ENCODE results near the gene NHLH2.

NHLH2 gene

GRCh38 chr1:115796897-115797296, 44.0 kb downstream of the NHLH2 start:
- no peak for DNase-seq (ENCODE audit: low read depth)

DNA sequence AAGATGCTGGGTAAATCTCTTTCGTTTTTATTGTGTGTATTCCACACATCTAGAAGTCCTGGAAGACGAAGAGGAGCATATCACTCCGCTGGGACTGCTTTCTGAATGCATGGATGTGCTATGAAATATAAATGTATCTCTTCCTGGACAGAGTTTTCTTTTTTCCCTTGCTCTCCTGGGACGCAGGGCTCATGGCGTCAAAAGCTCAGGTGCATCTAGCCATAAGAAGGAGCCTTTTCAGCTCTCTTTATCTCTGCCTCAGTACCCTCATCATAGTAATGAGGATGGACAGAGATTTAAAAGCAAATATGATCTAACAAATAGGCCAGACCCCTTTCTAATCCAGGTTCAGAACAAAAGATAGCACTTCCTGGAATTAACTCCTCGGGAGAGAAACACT, 44.9 kb downstream of the NHLH2 start:
- DNase-seq (ENCODE audit: low read depth), result no peak

- DNase-seq (ENCODE audit: low read depth), result no peak
Observed at GRCh38 chr1:115794976-115795639, 45.8 kb downstream of the NHLH2 start.

GRCh38 chr1:115793162-115793561, 47.8 kb downstream of the NHLH2 start:
- no peak for DNase-seq (ENCODE audit: low read depth)

DNA sequence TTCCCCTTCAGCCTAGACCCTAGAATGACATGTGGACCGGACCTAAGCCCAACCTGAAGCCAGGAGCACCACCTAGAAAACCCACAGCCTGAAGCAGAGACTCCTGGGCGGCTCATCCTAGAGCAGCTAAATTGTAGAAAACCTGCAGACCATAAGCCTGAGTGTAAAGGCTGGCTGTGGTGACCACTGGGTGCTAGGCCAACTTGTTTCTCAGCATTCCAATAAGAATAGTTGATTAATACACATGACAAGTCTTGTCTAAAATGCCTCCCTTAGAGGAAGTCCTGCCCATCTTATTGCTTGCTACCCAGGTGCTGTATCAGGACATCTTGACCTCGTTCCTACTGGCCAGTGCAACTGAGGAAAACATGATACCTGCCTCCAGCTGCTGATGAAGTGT, 49.1 kb downstream of the NHLH2 start:
- no peak for DNase-seq (ENCODE audit: low read depth)

GRCh38 chr1:115790846-115791245, 50.1 kb downstream of the NHLH2 start:
- DNase-seq (ENCODE audit: low read depth), result no peak

DNA sequence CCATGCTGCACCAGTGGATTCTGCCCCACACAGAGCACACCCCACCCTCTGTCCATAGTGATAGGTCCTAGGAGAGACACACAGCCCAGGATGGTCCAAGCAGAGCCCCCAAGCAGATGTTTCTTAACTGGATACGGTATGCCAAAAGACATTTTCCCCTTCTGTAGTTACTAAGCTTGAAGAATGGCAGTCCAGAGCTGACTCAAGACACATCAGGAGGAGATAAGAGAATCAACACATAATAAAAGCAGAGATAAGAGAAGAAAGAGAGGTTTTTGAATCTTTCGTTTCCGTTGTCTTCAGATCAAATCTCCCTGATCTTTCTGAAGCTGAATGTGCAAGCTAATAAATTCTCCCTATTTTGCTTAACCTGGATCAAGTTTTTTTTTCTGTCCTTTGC, 50.6 kb downstream of the NHLH2 start:
- DNase-seq (ENCODE audit: low read depth), result no peak

All from stimulated activated CD4-positive, alpha-beta T cell treated with anti-CD3 and anti-CD28 coated beads, Interleukin-2, amount 100 ng/mL, for 4 hours (primary cell).